ENCODE measurements around the gene FBXL22.
A peak's percentile ranks its signal among the peaks of the same experiment; 100 is the strongest.

Gene FBXL22

DNA sequence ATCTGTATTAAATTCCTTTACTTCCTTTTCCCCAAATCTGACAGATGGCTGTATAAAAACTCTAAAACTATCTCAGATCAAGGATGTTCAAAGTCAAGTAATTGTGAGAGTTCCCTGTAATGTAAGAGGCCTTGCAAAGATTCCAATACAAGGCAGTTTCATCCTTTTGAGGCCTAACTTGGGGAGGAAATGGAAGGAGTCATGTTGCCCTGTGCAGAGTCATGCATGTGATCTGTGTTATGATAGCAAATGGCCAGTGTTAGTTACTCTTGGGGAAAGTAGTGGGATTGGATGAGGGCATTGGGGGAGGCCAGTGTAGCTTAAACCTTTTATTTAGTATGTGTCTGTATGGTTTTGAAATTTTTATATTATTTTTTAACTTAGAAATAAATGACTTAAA lies 23.7 kb upstream of the FBXL22 start:
- no peak overlapping the region for H3K27ac ChIP-seq
- no peak for DNase-seq (ENCODE audit: low spot score)
- CTCF ChIA-PET: interaction anchor here (1.4 kb wide), 1 partner anchor 23 kb away, joined by 3 read pairs; no protein-coding TSS in a partner anchor
- TF ChIP-seq, protein P1, sequence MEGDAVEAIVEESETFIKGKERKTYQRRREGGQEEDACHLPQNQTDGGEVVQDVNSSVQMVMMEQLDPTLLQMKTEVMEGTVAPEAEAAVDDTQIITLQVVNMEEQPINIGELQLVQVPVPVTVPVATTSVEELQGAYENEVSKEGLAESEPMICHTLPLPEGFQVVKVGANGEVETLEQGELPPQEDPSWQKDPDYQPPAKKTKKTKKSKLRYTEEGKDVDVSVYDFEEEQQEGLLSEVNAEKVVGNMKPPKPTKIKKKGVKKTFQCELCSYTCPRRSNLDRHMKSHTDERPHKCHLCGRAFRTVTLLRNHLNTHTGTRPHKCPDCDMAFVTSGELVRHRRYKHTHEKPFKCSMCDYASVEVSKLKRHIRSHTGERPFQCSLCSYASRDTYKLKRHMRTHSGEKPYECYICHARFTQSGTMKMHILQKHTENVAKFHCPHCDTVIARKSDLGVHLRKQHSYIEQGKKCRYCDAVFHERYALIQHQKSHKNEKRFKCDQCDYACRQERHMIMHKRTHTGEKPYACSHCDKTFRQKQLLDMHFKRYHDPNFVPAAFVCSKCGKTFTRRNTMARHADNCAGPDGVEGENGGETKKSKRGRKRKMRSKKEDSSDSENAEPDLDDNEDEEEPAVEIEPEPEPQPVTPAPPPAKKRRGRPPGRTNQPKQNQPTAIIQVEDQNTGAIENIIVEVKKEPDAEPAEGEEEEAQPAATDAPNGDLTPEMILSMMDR (conservative IDR thresholded peaks at IDR 0.05; ENCODE audit: low read depth): no peak
- POLR2A ChIA-PET (ENCODE audit: low non-redundant PET): no interaction called here

DNA sequence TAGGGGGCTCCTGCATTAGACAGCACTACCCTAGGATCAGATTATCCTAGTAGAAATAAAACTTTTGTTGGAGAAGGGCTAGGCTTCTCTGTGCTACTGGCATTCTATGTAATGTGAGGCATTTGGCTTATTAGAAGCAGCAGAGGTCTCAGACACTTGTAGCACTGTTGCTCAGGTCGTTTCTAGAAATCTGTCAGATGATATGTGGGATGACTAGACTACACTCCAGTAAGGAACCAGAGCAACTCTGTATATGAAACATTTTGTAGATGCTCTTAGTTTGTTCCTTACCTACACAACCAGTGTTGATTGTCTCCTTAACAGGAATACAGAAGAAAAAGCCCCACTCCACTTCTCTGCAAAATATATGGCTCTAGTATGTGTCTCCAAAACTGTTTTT lies 21.9 kb upstream of the FBXL22 start:
- CTCF ChIA-PET: no interaction called here
- TF ChIP-seq, protein P1 (conservative IDR thresholded peaks at IDR 0.05; ENCODE audit: low read depth): no peak
- POLR2A ChIA-PET (ENCODE audit: low non-redundant PET): no interaction called here
- H3K27ac ChIP-seq: no peak overlapping the region
- DNase-seq (ENCODE audit: low spot score): no peak

DNA sequence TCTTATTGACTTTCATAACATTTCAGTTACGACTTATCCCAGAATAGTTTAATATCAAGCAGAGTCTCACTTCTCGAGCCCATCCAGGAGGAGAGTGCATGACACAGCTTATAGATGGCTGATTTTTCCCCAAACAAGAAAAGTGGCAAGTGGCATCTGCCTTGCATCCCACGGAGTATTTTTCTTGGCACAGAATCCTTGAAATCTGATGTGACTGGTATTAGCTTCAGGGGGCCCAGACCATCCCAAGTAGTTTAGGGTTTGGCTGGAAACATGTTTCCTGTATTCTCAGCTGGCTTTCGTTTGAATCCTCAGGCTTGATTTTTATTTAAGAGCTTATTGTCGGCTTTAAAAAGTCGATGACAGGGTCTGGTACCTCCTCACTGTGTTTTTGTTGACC lies 20.7 kb upstream of the FBXL22 start:
- no peak for DNase-seq (ENCODE audit: low spot score)
- CTCF ChIA-PET: no interaction called here
- POLR2A ChIA-PET (ENCODE audit: low non-redundant PET): no interaction called here
- H3K27ac ChIP-seq: no peak overlapping the region
- TF ChIP-seq, protein P1 (conservative IDR thresholded peaks at IDR 0.05; ENCODE audit: low read depth): no peak

DNA sequence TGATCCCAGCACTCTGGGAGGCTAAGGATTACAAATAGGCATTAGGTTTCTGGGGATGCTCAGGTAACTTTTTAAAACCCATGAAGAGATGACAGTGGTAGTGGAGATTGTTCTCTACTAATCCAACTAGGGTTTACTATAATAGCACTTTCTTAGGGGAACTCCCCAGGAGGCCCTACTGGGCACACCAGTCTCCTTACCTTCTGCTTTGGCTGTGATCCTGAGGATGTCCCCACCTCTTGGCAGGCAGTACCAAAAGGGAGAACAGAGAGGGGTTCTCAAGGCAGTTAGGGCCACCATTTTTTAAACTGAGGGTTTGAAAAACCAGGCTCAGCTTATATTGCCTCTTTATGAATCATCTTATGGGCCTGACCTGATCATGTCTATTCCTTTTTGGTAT lies 15.0 kb upstream of the FBXL22 start:
- TF ChIP-seq, protein P1 (conservative IDR thresholded peaks at IDR 0.05; ENCODE audit: low read depth): no peak
- no peak overlapping the region for H3K27ac ChIP-seq
- DNase-seq (ENCODE audit: low spot score): no peak
- CTCF ChIA-PET: no interaction called here
- POLR2A ChIA-PET (ENCODE audit: low non-redundant PET): no interaction called here

DNA sequence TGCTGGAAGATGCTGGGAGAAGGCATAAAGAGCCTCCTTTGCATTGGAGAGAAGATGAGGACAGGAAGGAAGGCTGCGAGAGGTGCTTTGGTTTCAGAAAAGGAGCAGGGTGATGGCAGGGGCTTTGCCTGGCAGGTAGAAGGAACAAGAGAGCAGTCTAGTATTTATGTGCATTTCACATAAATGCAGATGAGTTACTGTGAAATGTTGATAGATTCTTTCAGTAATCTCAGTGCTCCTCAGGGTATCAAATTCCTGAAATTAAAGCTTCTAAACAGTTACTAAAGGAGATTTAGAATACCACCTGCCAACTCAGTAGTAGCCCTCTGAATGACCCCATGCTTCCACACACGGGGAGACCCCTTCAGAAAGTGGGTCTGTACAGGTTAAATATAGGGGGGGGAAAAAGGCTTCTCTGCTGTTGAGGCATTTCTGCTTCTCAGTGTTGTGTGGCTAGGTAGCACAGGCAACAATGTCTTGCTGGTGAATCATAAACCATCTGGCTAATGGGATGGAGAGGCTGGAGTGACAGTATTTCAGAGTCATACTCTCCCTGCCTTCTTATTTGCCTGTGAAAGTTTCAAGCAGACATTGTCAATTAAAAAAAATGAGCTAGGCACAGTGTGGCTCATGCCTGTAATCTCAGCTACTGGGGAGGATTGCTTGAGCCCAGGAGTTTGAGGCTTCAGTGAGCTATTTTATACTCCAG lies 14.3 kb upstream of the FBXL22 start:
- POLR2A ChIA-PET (ENCODE audit: low non-redundant PET): no interaction called here
- CTCF ChIA-PET: no interaction called here
- TF ChIP-seq, protein P1 (conservative IDR thresholded peaks at IDR 0.05; ENCODE audit: low read depth): no peak
- no peak overlapping the region for H3K27ac ChIP-seq
- peak; percentile 38 for DNase-seq (ENCODE audit: low spot score)

DNA sequence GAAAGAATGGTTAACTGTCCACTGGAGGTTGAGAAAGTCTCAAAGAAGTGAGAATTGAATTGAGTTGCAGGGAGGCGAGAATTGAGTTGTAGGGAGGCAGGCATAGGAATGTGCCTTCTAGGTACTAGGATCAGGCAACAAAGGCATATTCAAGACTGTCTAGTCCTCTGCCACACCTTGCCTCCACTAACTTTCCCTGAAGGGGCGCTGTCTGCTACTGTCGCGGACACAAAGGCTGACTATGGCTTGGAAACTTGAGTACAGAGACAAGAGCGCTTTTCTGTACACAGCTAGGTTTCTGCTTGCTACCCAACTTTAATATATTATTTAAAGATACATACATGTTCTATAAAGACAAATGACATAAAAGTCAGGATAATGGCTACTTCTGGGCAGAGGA lies 10.4 kb upstream of the FBXL22 start:
- ChIA-PET POLR2A (ENCODE audit: low non-redundant PET) (no interaction called here), CTCF (no interaction called here)
- H3K27ac ChIP-seq: no peak overlapping the region
- no peak for DNase-seq (ENCODE audit: low spot score)
- TF ChIP-seq, protein P1 (conservative IDR thresholded peaks at IDR 0.05; ENCODE audit: low read depth): no peak

All from RWPE1 (cell line).